Suppressor macrophage treated with lipopolysaccharide for 1 hour (primary cell): Measurements from ENCODE around the gene MBLAC1.

Experiments used
- DNase-seq, 3 donors: peaks; one replicate each; pipeline ENCODE4 v3.0.0-alpha.2; 2020 to 2022

MBLAC1 gene

GRCh38 chr7:100173806-100174495 is 47.2 kb downstream of the MBLAC1 start:
- no peak for DNase-seq

GRCh38 chr7:100174582-100174981 is 47.8 kb downstream of the MBLAC1 start:
- DNase-seq: no peak

GRCh38 chr7:100175296-100175935 is 48.6 kb downstream of the MBLAC1 start:
- DNase-seq: no peak

- no peak for DNase-seq
Measured at GRCh38 chr7:100176096-100177044, 49.6 kb downstream of the MBLAC1 start.

GRCh38 chr7:100177045-100178001 is 50.6 kb downstream of the MBLAC1 start, which contains the start of the genes GPC2 and STAG3:
GPC2 (minus strand) TSS chr7:100177381; CDS start chr7:100177199, 182 bp downstream.
STAG3 (plus strand) TSS chr7:100177918; CDS start chr7:100180557, 2,639 bp downstream.
- DNase-seq: peak; percentile 98 to 99 (median 98)
